GM19468 (cell line): ENCODE results near the gene KIAA1217.
"Not testable (repeated sequence)": the region's sequence is repeated elsewhere in the genome, so short reads cannot be mapped to it uniquely, and the experiment has no call there.

ENCODE experiments used
- ATAC-seq: cut with Tn5 transposase; IDR thresholded peaks from one replicate; pipeline ENCODE4 v1.9.1; 2021; ENCODE audit warnings: mild to moderate bottlenecking, moderate library complexity, moderate number of reproducible peaks; ENCODE audit not compliant: unreplicated experiment; ENCODE audit errors: extremely low read depth

Gene KIAA1217

DNA sequence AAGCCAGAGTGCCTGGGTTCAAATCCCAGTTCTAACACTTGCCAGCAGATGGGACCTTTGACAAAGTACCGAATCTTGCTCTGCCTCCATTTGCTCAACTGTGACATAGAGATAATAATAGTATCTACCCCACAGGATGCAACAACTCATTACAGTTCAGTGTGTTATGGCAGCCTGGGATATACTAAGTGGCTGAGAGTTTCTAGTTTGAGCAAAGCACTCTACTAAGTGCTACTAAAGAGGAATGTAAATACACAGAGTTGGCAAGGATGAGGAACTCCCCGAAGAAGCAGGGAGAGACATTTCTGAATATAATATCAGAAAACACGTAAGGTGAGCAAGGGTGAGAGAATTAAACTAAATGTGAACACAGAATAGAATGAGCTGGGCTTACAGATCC, 271.5 kb downstream of the KIAA1217 start:
- no peak for ATAC-seq

GRCh38 chr10:24481241-24481640, 272.3 kb downstream of the KIAA1217 start:
- ATAC-seq: no peak

DNA sequence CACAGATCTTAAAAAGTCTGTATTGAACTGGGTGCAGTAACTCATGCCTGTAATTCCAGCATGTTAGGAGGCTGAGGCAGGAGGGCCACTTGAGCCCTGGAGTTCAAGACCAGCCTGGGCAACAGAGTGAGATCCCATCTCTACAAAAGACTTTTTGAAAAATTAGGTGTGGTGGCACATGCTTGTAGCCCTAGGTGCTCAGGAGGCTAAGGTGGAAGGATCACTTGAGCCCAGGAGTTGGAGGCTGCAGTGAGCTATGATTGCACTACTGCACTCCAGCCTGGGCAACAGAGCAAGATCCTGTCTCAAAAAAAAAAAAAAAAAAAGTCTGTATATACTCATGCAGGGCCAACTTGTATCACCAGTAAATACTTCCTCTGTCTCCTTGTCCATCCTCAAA, 273.8 kb downstream of the KIAA1217 start:
- ATAC-seq: not testable (repeated sequence)

DNA sequence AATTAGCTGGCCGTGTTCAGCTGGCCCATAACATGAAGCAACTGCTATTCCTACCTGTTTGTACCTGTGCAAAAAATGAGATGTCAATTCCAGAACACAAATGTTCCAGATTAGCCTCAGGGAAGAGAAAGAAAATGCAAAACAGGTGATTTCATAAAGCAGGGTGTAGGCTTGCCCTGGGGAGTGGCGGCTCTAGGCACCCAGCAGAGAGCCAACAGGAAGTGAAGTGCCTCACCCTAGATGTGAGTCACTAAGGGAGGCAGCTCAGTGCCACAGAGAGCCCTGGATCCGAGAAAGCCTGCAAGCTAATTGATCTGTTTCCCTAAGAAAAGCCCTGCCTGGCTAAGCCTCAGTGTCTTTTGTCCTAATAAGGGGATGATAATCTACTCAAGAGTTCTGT, 274.8 kb downstream of the KIAA1217 start:
- no peak for ATAC-seq

DNA sequence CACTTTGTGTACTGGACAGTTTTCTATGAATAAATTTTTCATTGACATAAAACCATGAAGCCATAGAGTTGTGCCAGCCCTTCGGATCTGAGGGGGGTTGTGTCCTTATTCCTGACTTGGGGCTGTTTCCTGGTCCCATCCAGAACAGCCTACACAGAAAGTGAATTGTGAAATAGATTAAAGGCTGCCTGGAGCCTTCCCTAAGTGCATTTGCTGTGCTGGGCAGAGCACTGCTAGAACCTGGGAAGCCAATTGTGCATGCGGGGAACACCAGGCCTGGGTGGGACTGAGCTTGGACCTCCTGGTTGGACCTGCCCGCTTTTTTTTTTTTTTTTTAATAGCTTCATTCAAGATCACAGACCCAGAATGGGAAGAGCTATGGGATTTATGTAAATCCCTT, 275.8 kb downstream of the KIAA1217 start:
- ATAC-seq: no peak

- no peak for ATAC-seq
Measured at GRCh38 chr10:24485304-24485703, 276.4 kb downstream of the KIAA1217 start.

GRCh38 chr10:24488631-24489030, 279.7 kb downstream of the KIAA1217 start:
- ATAC-seq: no peak

- ATAC-seq: no peak
Measured at GRCh38 chr10:24493165-24493564, 284.2 kb downstream of the KIAA1217 start.

- ATAC-seq: no peak
Measured at GRCh38 chr10:24494236-24494635, 285.3 kb downstream of the KIAA1217 start.

DNA sequence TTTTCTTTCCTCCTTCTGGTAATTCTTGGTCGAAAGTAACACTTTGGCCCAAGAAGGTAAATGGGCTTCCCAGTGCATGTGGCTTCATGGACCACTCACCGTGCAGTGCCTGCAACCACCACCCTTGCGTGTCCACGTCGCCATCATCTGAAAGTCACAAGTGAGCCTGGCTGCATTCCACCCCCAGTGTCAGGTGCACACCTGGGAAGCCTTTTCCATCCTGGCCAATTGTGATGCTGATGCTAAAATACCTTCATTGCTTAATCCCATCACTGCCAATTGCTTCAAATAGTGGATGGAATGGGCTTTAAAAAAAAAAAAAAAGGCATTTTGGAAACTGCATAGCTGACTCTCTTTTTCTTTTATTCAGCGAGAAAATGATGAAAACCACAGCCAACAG, 285.8 kb downstream of the KIAA1217 start:
- ATAC-seq: no peak

- ATAC-seq: no peak
Measured at GRCh38 chr10:24495666-24496460, 286.9 kb downstream of the KIAA1217 start.

DNA sequence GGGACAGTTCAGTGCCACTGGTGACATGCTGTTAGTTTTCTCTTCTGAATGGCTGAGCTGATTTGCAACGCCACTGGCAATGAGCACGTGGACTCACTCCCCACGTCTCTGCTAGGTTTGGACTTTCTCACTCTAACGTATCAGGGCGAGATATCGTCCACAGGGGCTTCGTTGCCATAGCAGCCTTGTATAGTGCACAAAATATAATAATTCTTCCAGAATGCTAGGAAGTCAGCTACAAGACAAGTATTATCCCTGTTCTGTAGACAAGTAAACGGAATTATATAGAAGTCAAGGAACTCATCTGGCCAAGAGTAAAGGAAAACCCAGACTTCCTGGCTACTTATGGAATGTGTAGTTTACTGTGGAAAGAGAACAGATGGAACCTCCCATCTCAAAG, 288.0 kb downstream of the KIAA1217 start:
- ATAC-seq: no peak

GRCh38 chr10:24501056-24501711, 292.2 kb downstream of the KIAA1217 start:
- no peak for ATAC-seq

- no peak for ATAC-seq
Measured at GRCh38 chr10:24502006-24502405, 293.1 kb downstream of the KIAA1217 start.

DNA sequence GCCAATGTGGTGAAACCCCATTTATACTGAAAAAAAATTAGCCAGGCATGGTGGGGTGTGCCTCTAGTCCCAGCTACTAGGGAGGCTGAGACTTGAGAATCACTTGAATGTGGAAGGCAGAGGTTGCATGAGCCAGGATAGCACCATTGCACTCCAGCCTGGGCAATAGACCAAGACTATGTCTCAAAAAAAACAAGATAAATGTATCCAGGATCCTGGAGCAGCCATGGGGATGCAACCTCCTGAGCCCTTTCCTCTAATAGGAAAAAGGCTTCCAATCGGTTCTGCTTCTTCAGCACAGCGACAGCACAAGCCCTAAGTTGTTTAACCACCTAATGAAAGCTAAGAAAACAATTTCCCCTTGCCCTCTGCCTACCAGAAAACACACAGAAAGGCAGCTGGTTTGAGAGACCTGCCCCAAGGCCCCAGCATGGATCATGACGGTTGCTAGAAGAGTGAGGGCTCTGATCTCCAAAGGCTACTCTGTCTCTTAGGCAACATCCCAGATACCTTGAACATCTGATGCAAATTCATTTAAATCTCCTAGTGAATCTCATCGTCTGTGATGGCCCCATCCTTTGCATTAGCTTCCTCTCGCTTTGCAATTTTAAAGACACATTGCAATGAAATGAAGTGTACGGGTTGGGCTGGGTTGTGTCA, 294.0 kb downstream of the KIAA1217 start:
- ATAC-seq: no peak

- no peak for ATAC-seq
Measured at GRCh38 chr10:24503461-24504320, 294.8 kb downstream of the KIAA1217 start.

- ATAC-seq: no peak
Measured at GRCh38 chr10:24505759-24506158, 296.8 kb downstream of the KIAA1217 start.

GRCh38 chr10:24513155-24513554, 304.2 kb downstream of the KIAA1217 start:
- ATAC-seq: no peak

GRCh38 chr10:24515481-24515880, 306.5 kb downstream of the KIAA1217 start:
- ATAC-seq: no peak

GRCh38 chr10:24518411-24518810, 309.5 kb downstream of the KIAA1217 start:
- ATAC-seq: no peak
